Body of pancreas (tissue), 4 donors: ENCODE results near the gene MUL1. TPM values are rescaled to one million over a fixed set of nuclear protein-coding genes. Genes with fewer than 3 reads are reported as not detected.

Experiments
- ATAC-seq: fragments of 150-250 bp; one replicate; pipeline ENCODE4 v1.9.1; 2016
- DNase-seq, 4 donors: peaks; one replicate each; pipeline ENCODE4 v3.0.0-alpha.2; 2019
- H3K27ac ChIP-seq, 4 donors: fragments of 200-600 bp; sonication (generic); 1 replicate in 3 of 4; 2 replicates in 1 of 4; pipeline versions ENCODE4 v1.5.1 to v1.6.1; 2016 to 2019; ENCODE audit warnings: mild to moderate bottlenecking in 1 of 4, mixed read lengths in 1 of 4, moderate library complexity in 1 of 4
- H3K27me3 ChIP-seq, 2 donors: fragments of 200-600 bp; sonication (generic); one replicate each; pipeline ENCODE4 v1.6.0; 2016; ENCODE audit warnings: mild to moderate bottlenecking in 1 of 2
- H3K36me3 ChIP-seq, 2 donors: fragments of 200-600 bp; sonication (generic); replicated peaks in 1 of 2; 2 replicates each; pipeline ENCODE4 v1.5.1; 2016; ENCODE audit warnings: low read depth in 2 of 2; ENCODE audit not compliant: insufficient read depth in 1 of 2
- H3K4me1 ChIP-seq: fragments of 200-600 bp; sonication (generic); one replicate; pipeline ENCODE4 v1.6.0; 2016
- H3K4me3 ChIP-seq, 2 donors: fragments of 200-600 bp; sonication (generic); 1 replicate in 1 of 2; 2 replicates in 1 of 2; pipeline ENCODE4 v1.5.1; 2016 to 2019
- H3K9me3 ChIP-seq, 3 donors: fragments of 200-600 bp; sonication (generic); 1 replicate in 2 of 3; 2 replicates in 1 of 3; pipeline ENCODE4 v1.5.1; 2016
- CTCF ChIP-seq, 7 experiments: fragments of 450-650 bp in 4 of 7; fragments of 200-600 bp in 3 of 7; sonication (generic) in 3 of 7; IDR thresholded peaks; one replicate each; pipeline ENCODE4 v1.5.1; 2016 to 2019; ENCODE audit warnings: antibody characterized with exemption in 7 of 7
- POLR2A ChIP-seq, 3 donors: fragments of 450-650 bp; IDR thresholded peaks; one replicate each; pipeline ENCODE4 v1.6.1; 2016; ENCODE audit warnings: antibody characterized with exemption in 3 of 3, mild to moderate bottlenecking in 2 of 3
- WGBS, 2 donors: methylation state at CpG; one replicate each; pipeline ENCODE4 v1.1.5; 2017; 5-methylcytosine and 5-hydroxymethylcytosine counted together
- intact Hi-C: fragments of 100-400 bp; cut with DNase I; formaldehyde crosslinking; loops from one replicate; pipeline ENCODE4 v1.15.1; 2023
- total RNA-seq, 2 donors: library from RNA; depleted of rRNA; stranded (reverse); fragments of >200 nt; gene quantifications; one replicate each; pipeline ENCODE4 v1.1.0, GENCODE V29; 2016

Gene MUL1
- total RNA-seq, 2 donors from 2014 or later, result 18.7 to 20.4 TPM

DNA sequence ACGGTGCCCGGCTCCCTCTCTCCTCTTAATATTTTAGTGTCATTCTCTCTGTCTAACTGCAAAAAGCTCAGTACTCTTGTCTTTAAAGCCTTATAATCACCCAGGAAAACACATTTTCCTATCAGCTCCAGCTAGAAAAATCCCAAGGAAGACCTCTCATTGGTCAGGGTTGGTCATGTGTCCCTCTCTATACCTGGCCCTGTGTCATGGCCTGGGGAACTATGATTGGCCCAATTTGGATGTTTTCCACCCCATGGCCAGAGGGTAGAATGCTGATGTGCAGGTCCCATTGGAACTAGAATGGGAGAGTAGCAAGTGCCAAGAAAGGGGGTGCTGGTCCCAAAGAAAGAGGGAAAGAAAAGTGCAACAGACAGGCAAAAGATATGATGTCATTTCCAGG is 49.2 kb downstream of the MUL1 start:
- Histone ChIP-seq H3K36me3 (no peaks in the 10 kb centered on the region), H3K4me3 (no peak overlapping the region), H3K4me1 (no peaks in the 10 kb centered on the region), H3K27ac (no peak overlapping the region), H3K27me3 (no peaks in the 10 kb centered on the region), H3K9me3 (no peaks in the 10 kb centered on the region)
- 92 to 97% methylated on average over 2 of the region's 2 CpGs for WGBS, 2 donors
- TF ChIP-seq CTCF (IDR thresholded peaks at IDR 0.05), result no peak
- TF ChIP-seq POLR2A (IDR thresholded peaks at IDR 0.05), result no peak
- ATAC-seq (no peak), DNase-seq (no peak)
- intact Hi-C loops, result no loop called here

DNA sequence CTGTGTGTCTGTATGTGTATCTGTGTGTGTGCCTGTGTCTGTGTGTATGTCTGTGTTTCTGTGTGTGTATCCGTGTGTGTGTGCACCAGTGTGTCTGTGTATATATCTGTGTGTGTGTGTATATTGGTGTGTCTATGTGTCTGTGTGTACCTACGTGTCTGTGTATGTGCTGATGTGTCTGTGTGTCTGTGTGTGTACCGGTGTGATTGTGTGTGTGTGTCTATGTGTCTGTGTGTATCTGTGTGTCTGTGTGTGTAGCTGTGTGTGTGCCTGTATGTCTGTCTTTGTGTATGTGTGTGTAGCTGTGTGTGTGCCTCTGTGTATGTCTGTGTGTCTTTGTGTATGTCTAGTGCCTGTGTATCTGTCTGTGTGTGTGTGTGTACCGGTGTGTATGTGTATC is 53.9 kb downstream of the MUL1 start:
- WGBS, 2 donors, result 80 to 84% methylated on average over 3 to 4 of the region's 4 CpGs
- H3K4me3 ChIP-seq, result no peak overlapping the region
- H3K36me3 ChIP-seq, result no peaks in the 10 kb centered on the region
- H3K4me1 ChIP-seq, result no peaks in the 10 kb centered on the region
- H3K27ac ChIP-seq, result no peak overlapping the region
- intact Hi-C loops, result no loop called here
- DNase-seq, result no peak
- no peaks in the 10 kb centered on the region for H3K27me3 ChIP-seq
- no peak for ATAC-seq
- H3K9me3 ChIP-seq, result no peaks in the 10 kb centered on the region
- TF ChIP-seq CTCF (IDR thresholded peaks at IDR 0.05), result no peak
- TF ChIP-seq POLR2A (IDR thresholded peaks at IDR 0.05), result no peak

DNA sequence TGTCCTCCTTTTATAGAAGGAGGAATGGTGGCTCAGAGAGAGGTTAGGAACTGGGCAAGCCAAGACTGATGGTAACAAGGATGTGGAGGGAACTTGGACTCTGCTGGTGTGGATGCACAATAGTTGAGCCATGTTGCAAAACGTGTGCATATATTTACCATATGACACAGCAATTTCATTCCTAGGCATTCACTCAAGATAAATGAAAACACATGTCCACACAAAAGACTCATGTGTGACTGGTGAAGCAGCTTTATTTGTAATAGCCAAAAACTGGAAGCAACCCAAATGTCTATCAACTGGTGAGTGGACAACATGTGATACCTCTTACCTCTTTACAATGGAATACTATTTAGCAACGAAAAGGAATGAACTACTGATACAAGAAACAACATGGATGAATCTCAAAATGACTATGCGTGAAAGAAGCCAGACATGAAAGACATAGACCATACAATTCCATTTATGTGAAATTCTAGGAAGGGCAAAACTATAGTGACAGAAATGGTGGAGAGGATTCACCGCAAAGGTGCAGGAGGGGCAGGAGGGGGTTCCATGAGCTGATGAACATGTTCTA is 58.1 kb downstream of the MUL1 start:
- H3K27me3 ChIP-seq, result no peaks in the 10 kb centered on the region
- H3K4me1 ChIP-seq, result no peaks in the 10 kb centered on the region
- no peak overlapping the region for H3K27ac ChIP-seq
- H3K4me3 ChIP-seq, result no peak overlapping the region
- ATAC-seq (no peak), DNase-seq (no peak)
- no peaks in the 10 kb centered on the region for H3K9me3 ChIP-seq
- intact Hi-C loops, result no loop called here
- H3K36me3 ChIP-seq, result no peaks in the 10 kb centered on the region
- TF ChIP-seq POLR2A (IDR thresholded peaks at IDR 0.05), result no peak
- no peak for TF ChIP-seq CTCF (IDR thresholded peaks at IDR 0.05)
- 54 to 58% methylated on average over 4 of the region's 4 CpGs for WGBS, 2 donors

Other genes starting within 250 kb of the MUL1 start
- gene VWA5B1, start 217.3 kb downstream of the MUL1 start, total RNA-seq, result not detected
- 1 to 10 TPM; 5.3 to 5.4 TPM for gene CAMK2N1, start 21.9 kb downstream of the MUL1 start, total RNA-seq
- gene FAM43B, start 44.4 kb upstream of the MUL1 start, total RNA-seq, result 1 to 10 TPM in 1 of 2 donors, under 1 TPM in 1; 0.26 to 3.6 TPM
- gene CDA, start 80.9 kb upstream of the MUL1 start, total RNA-seq, result not detected
- 10 to 100 TPM; 40.9 to 67.5 TPM for gene PINK1, start 125.3 kb upstream of the MUL1 start, total RNA-seq
- 100 to 1,000 TPM in 1 of 2 donors, 10 to 100 TPM in 1; 76.8 to 114 TPM for gene DDOST, start 153.2 kb upstream of the MUL1 start, total RNA-seq
- 1 to 10 TPM in 1 of 2 donors, not detected in 1; 1.8 TPM for gene KIF17, start 209.9 kb upstream of the MUL1 start, total RNA-seq
- not detected for gene SH2D5, start 224.6 kb upstream of the MUL1 start, total RNA-seq